GM19328 (cell line): ENCODE results near the gene MAD2L2.
"Not testable (repeated sequence)": the region's sequence is repeated elsewhere in the genome, so short reads cannot be mapped to it uniquely, and the experiment has no call there.

Experiments used
- ATAC-seq: cut with Tn5 transposase; IDR thresholded peaks from one replicate; pipeline ENCODE4 v1.9.1; 2021; ENCODE audit warnings: mild to moderate bottlenecking, moderate library complexity; ENCODE audit not compliant: unreplicated experiment

MAD2L2 gene

DNA sequence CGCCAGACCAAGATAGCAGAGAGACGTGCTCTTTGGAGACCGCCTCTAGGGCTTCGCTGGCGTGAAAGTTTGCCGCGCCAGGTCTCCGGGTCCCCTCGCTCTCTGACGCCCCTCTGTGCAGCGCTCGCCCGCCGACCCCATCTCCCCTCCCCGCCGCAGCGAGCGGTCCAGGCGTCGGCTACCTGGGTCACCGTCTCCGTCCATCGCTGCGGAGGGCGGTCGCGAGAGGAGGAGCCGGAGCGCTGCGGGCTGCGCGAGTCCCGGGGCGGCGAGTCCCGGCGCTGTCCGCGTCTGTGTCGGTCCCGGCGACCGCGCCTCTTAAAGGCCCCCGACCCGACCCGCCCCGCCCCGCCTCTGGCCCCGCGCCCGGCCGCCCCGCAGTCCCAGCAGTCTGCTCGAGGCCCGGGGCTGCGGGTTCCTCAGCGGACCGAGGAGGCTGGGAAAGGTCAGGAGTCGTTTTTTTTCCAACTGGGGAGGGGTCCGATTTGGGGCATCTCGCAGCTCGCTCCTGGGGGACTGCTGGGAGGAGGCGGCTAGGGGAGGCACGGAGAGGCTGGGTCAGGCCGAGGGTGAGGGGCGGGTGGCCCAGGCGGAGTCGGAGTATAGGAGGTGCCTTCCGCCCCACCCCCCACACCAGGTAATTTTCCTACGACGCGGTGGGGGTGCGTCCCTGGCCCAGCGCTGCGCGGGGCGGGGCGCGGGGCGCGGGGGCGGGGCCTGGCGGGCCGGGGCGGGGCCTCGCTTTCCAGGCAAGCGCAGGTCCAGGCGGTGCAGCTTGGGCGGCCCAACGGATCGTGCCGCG, 26.6 kb downstream of the MAD2L2 start, which contains the start of the genes FBXO2 and FBXO44:
Gene FBXO2, minus strand, starts transcription at position 293 of the 802 bp plus-strand sequence. Its CDS starts 89 bp downstream, at position 204.
Gene FBXO44, plus strand, starts transcription at position 741 of the 802 bp plus-strand sequence. CDS start 959 bp downstream, outside the sequence.
- peak; percentile 61 for ATAC-seq

DNA sequence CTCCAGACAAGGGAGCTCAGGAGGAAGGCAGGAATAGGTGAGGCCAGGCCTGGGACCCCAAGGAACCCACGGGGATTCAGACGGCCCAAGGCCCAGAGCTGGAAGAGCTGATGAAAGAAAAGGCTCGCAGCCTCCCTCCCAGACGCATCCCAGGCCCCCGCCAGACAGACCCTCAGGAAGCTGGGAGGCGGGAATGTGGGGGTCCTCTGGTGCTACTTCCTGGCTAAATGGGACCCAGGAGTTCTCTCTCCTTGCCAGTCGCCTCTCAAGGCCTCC, 27.1 kb downstream of the MAD2L2 start:
- ATAC-seq: no peak

DNA sequence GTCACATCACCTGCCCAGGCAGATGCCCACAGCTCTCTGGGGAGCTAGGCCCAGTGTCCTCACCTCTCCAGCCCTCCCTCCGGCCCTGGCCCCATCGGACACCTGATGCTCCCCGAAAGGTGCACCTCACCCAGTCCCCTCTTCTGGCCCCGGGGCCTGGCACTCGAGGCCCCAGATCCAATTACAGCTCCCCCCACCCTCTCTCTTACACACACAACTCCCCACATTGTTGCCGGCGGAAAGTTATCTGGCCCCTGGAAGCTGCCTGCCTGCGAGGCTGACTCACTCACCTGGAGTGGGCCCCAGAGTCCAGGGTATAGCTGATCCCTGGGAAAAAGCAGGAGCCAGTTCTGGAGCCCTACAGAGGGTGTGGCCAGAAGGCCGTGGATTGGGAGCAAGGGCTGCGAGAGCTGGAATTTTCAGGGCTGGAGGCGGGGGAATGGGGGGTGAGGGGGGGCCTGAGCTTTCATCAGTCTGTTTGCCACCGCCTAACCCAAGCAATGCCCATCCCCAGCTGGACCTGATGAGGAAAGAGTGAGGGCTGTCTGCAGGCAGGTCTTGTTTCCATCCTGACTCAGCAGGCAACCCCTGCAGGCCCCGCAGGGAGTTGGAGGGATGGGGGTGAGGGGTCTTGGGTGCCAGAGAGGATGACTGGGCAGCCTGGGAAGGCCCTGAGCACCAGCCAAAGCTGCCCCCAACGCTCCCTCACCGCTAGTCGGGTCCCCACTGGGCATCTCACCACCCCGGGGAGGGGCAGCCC, 27.7 kb downstream of the MAD2L2 start:
- no peak for ATAC-seq

DNA sequence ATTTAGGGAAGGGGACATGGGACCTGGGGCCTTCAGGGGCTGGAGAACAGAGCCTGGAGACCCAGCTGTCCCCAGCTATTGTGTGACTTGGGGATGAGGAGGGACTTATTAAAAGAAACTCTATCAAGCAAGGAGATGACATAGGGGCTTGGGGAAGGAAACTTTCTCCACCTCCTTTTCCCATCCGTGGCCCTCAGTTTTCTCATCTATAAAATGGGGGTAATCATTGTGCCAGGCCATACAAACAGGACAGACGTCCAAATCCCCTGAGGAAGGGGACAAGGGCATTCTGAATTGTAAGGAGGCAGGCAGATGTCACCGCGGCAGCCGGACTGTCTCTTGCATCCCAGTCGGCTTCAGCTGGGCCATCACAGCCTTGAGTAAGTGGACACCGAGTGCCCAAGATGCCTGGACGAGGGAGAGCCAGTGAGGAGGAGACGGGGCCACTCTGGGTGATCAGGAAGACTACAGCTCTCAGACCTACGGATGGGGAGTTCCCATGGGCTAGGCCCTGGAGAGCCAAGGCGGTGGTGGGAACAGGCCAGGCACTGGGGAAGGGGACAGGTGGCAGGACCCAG, 28.7 kb downstream of the MAD2L2 start:
- no peak for ATAC-seq

DNA sequence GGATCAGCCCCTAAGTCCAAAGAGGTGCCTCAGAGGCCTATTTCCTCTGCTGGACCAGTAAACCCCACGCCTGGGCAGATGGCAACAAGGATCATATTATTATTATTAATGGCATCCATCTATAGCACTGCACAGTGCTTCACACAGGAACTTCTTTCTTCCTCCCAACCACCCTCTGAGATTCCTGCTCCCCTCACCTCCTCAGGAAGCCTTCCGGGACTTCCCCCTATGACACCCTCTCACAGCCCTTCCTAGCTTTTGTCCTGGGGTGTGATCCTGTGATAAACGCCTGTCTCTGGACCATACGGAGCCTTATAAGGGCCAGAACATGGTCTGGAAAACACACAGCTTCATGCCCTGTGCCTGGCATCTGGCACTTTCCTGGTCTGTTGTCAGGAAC, 29.9 kb downstream of the MAD2L2 start:
- ATAC-seq: no peak

DNA sequence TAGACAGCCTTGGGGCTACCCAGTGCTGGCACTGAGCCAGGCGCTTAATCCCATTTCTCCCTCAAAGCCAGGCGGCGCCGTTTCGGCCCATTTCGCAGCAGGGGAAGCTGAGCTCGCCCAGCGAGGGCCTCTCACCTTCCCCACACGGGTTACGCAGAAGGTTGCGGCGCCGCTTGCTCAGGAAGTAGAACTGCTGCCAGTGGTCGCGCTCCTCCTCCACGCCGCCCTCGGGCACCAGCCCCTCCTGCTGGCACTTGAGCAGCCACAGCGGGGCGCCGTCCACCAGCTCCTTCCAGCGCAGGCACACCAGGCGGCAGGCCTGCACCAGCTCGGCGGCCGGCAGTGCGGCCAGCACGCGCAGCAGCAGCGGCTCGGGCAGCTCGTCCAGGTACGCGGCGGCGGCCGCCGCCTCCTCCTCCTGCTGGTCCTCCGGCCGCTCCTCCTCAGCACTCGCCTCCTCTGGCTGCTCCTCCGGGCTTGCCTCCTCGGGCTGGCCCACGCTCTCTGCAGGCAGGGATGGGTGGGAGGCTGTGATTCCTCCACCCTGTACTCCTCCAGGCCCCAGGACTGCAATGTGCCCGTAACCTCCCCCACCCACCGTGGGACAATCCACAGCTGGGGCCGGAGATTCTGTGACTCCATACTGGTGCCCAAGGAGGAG, 30.5 kb downstream of the MAD2L2 start:
- ATAC-seq: no peak

DNA sequence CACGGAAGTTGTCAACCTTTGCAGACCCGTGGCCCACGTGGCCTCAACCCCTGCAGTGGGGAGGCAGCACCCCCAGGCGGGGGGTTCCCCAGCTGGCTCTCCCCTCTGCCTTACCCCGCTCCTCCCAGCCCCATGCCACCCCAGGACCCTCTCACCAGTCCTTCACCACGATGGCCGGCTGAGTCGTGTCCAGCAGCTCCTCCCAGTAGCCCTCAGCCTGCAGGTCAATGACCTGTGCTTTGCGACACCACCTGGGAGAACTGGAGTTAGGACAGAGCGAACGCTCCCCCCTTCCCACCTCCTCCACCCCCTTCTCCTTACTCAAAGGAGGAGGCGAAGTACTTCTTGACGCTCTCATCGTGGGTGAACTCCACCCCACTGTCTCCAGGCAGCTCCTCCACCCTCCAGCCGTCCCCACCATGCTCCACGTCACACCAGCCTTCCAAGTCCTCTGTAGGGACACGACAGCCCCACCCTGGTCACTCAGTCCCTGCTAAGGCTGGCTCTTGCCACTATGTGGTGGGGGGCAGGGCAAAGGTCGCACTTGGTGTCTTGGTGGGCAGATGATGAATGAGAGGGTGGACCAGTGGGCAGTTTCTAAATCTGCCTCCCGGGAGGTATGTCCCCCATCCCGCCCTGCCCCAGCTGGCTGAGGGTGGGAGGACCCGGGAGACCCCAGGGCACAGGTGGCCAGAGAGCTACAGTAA, 31.2 kb downstream of the MAD2L2 start:
- ATAC-seq: no peak

DNA sequence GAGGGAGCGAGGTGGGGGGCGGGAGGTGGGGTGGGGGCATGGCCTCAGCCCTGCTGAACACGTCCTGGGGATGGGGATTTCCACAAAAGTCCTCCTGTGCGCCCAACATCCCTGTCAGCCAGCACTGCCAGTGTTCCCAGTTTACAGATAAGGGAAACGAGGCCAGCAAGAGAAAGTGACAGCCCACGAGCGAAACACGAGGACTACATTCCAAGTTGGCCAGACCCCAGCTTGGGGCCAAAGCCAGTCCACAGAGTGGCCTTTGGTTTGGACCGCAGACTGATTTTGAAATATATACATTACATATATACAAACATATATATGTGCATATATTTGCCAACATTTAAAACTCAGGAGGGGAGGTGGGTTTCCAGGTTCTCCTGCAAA, 31.7 kb downstream of the MAD2L2 start:
- no peak for ATAC-seq

DNA sequence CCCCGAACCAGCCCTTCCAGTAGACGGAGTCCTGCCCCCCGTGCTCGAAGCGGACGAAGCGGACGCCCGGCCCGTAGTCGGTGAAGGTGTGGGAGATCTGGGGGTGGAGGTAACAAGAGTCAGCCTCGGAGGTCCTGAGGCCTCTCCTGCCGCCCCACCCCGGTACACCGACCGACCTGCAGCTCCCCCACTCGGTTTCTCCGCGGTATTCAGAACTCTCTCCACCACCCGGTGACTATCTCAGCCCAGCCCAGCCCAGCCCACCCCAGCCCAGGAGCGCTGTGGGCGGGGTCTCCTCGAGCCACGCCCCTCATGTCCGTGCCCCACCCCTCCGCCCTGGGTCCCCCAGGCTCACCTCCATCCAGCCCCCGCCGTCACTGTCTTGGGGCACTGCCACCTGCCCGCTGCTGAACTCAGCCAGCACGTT, 32.2 kb downstream of the MAD2L2 start:
- no peak for ATAC-seq

DNA sequence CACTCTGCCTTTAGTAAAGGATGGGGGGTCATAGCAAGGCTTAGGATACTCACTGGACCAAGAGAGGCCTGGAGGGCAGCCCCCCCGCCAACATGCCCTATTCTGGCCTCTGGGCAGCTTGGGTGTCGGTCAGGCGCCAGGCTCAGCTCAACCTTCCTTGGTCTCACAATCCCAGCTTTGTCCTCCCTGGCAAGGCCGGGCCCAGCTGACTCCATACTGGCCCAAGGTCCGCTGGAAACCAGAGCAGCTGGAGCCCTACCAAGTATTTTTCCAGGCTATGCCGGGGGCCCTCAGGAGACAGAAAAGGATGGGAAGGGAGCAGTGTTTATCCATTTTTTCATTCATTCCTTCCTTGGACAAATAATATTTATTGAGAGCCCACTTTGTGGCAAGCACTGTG, 32.9 kb downstream of the MAD2L2 start:
- no peak for ATAC-seq

DNA sequence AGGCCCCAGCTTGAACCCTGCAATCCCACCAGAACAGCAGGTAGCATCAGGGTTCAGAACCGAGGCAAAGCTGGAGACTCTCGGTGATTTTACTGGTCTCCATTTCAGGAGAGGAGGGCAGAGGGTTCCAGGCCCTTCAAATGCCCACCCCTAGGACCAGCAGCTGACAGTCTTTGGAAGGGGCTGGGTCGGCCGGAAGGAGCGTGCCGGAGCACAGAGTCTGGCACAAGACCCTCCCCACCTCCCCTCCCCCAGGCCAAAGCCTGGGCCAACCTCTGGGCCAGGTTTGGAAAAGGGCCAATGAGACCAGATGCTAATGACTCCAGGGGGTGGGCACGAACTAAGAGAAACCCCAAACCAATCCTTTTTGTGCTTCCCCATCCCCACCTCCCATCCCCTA, 33.6 kb downstream of the MAD2L2 start:
- ATAC-seq: no peak

DNA sequence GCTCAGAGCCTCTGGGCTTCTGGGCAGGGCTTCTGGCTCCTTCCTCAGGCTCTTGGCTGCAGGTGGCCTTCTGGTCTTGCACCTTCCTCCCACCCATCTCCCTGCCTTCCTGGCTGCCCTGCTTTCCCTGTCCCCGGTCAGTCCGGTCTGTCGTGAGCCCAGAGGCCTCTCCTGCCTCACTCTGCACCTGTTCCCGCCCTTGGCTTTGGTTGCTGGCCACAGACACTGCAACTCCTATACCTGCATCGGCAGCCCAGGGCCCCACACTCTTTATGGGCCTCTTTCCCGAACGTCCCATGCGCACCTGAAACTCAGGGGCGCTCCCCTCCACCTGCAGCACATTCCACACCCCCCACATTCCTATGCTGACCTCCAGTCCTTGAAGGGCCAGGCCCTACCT, 34.6 kb downstream of the MAD2L2 start:
- ATAC-seq: no peak

DNA sequence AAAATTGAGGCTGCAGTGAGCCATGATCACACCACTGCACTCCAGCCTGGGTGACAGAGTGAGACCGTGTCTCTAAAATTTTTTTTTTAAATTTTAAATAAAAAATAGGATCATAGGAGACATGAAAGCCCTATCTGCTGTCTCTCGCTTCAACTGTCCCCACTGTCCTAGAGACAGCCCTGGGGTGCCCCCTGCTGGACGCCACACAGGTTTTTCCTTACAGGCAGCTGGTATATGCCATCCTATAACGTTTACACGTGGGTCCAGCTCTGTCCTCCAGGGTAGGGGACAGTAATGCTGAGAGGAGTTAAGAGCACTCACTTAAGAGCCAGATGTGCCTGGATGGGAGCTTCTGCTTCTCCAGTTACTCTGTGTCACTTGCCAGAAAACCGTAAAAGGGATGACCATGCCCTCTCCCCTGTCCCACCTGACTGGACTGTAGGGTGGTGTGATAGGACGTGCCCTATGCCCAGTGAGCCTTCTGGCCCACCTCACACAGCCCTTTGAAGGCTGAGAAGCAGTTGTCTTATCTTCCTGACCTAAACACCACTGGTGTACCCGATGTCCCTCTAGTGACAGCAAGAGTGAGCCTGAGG, 35.2 kb downstream of the MAD2L2 start:
- no peak for ATAC-seq

DNA sequence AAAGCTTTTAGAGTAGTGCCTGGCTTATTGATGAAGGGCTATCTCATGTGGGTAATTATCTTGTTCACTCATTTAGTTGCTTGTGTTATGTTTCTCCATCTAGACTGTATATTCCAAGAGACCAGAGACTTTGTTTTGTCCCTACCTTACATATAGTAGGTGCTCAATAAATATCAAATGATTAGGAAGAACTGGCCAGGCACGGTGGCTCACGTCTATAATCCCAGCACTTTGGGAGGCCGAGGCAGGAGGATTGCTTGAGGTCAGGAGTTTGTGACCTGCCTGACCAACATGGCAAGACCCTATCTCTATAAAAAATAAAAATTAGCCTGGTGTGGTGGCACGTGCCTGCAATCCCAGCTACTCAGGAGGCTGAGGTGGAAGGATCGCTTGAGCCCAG, 35.7 kb downstream of the MAD2L2 start:
- ATAC-seq: no peak

DNA sequence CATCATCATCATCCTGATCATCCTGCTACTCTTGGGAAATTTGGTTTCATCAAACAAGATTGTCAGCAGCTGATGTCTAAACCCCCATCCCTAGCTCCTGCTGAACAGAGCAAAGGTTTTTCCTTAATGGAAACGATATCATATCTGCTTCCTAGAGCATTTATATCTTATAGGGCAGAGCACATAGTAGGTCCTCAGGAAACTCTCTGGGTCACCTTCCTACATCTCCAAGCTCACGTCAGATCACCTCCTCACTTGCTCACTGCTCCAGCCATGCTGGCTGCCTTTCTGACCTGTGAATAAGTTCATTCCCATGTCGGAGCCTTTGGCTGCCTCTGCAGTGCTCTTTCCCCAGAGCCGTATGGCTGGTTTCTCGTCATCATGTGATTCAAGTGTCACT, 37.2 kb downstream of the MAD2L2 start:
- ATAC-seq: no peak

DNA sequence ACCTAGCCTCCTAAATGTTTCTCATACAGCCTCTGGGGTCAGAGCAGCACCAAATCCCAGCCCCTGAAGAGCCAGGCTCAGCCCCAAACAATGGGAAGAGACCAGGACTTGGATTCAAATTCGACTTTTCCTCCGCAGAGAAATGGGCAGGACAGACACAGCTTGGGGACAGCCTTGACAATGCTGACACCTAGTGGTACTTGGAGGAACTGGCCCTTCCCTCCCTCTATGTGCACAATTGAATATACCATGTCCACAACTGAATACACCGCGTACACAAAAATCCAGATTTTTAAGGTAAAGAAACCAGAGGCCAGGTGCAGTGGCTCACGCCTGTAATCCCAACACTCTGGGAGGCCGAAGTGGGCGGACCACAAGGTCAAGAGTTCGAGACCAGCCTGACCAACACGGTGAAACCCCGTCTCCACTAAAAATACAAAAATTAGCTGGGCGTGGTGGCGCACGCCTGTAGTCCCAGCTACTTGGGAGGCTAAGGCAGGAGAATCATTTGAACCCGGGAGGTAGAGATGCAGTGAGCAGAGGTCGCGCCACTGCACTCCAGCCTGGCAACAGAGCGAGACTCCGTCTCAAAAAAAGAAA, 38.4 kb downstream of the MAD2L2 start:
- ATAC-seq: not testable (repeated sequence)

DNA sequence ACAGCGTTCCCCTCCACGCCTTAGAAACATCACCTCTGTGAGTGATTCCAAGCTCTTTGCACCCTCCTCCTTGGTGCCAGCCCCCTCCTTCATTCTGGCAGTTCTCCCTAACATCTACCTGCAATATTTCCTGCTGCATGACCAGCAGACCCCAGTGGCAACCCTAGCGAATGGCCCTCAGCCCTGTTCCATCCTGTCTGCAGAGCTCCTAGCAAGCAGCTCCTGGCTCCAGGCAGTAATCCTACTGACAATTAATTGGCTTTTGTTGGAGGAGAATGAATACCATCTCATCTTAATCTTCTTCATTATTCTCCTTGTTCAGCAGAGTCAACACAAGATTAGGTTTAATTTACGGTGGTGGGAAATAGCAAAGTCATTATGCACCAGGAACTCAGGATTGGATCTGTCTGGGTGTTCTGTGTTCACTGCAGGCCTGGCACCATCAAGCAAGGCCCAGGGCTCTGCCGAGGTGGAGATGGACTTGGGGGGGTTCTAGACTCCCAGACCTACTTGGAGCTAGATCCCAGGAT, 39.1 kb downstream of the MAD2L2 start:
- ATAC-seq: no peak

DNA sequence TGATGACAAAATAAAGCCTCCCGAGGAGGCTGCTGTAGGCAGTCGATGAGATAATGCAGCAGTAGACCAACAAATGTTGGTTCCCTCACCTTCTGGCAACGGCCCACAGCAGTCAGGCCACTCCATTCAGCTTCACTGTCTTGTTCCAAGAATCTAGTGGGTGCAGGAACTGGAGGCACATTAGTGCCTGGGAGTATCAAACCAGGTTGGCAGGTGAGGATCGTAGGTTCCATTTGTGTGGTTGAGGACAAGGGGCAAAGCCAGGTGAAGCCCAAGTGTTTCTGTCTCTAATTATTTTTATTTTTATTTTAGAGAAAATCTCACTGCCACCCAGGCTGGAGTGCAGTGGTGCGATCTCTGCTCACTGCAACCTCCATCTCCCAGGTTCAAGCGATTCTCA, 40.0 kb downstream of the MAD2L2 start:
- ATAC-seq: no peak

DNA sequence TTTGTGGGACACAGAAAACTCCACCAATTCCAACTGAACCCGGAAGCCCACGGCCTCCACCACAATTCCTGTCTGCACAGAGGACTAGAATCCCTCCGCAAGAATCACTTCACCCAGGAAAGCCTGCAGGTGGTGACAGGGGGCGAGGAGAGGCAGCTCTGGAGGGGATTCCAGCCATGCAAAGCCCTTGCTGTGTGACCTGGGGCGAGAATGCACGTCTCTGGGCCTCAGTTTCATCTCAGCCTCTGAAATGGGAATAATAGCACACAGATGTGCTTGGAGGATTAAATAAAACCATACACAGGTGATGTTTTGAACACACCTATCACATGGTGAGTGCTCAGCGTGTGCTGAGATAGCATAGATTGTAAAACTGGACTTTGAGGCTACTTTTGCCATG, 40.8 kb downstream of the MAD2L2 start:
- ATAC-seq: no peak

DNA sequence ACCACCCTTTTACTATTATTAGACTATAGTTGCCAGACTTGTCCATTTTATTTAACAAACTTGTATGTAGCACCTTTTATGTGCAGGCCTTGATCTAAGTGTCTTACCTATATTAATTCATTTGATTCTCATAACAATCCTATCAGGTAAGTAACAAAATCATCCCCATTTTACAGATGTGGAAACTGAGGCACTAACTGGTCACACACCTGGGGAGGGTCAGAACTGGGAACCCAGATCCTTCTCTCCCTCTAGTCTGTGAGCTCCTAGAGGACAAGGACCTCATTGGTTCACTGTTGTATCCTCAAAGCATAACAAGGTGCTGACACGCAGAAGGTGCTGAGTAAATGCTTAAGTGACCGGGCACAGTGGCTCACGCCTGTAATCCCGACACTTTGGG, 41.6 kb downstream of the MAD2L2 start:
- ATAC-seq: no peak
